GM18505 (cell line): Measurements from ENCODE around the gene UBE2D1.

Experiments
- ATAC-seq: cut with Tn5 transposase; IDR thresholded peaks from one replicate; pipeline ENCODE4 v1.9.1; 2021; ENCODE audit not compliant: unreplicated experiment
- POLR2A ChIP-seq: IDR thresholded peaks from 4 replicates; pipeline ENCODE4 v1.6.1; 2011; ENCODE audit warnings: borderline replicate concordance; ENCODE audit not compliant: insufficient read depth, insufficient read length; ENCODE audit errors: extremely low read depth

The UBE2D1 gene

DNA sequence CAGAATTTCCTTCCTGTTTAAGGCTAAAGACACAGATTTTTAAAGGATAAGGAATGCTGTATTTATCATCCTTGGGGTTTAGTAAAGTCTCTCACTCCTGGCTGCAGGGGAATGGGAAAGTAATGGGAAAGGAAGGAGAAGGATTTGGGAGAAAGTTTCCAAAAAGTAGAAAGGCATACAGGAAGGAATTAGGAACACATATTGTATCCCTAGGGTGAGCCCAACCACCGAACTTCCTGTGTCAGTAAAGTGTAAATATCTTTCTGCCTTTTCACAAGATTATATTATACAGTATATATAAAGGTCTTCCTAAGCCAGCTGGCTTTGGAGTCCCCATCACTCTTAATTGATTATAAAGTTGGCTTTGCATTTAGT, 12.0 kb upstream of the UBE2D1 start:
- no peak for ATAC-seq
- no peak for TF ChIP-seq POLR2A

DNA sequence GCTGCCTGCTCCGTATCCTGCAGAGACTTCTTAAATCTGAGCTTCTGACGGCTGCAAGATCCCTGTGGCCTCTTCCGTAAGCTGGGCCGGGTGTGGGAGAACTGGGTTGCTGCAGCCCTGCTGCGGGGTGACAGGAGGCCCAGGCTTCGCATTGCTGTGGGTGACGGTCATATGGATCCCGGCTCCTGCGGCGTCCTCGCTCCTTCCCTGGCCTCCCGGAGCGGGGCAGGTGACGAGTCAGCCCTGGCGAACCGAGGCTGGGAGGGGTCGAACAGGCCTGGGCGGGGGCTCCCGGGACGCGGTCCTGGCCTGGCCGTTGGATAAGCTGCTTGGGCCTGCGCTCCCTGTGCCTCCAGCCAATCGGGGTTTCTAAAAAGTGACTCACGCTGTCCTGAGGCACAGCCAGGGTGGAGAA, 7.8 kb upstream of the UBE2D1 start:
- no peak for TF ChIP-seq POLR2A
- no peak for ATAC-seq

GRCh38 chr10:58328233-58328632, 6.6 kb upstream of the UBE2D1 start:
- TF ChIP-seq POLR2A: no peak
- no peak for ATAC-seq

DNA sequence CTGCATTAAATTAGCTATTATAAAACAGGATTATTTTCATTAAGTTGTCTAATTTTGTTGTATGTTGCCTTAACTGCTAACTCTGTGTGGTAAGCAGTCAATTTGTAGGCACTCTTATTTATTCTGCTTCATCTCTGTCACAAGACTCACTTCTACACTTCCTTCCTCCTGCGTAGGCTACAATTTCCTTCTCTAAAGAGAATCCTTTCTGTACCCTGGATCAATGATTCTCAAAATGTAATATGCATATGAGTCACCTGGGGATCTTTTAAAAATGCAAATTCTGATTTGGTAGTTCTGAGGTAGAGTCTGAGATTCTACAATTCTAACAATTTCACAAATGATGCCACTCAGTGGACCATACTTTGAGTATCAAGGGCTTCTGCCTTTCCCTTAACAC, 4.4 kb upstream of the UBE2D1 start:
- ATAC-seq: no peak
- TF ChIP-seq POLR2A: no peak

GRCh38 chr10:58331646-58332045, 3.2 kb upstream of the UBE2D1 start:
- no peak for TF ChIP-seq POLR2A
- no peak for ATAC-seq

DNA sequence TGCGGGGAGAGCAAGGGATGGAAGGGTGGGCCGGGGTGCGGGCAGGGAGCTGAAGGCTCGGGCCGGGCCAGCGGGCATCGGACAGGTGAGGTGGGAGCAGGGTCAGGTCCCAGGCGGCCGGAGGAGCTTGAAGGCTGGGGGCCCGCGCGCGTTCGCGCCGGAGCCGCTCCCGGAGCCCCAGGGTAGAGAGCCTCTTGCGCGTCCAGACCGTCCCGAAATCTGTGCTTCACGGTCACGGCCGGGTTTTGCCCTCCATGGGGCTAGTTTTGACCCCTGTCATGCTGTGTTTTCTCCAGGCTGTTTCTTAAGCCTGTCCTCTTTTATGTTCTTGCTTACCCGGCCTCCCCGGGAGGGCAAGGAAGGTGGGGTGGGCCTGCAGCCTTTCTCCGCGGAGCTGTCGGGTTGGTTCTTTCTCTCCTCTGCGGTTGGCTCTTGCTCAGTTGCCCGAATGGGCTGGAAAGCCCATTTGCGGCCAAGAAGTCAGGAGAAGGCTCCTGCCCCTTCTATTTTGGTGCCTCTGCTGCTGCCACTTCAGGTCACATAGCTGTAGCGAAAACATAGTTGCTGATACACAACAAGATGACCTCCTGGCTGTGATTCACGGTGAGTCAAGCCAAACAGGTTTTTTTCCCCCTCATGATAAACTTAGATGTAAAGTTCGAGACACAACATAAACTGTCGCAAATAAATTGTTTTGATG, 650 bp downstream of the UBE2D1 start:
- ATAC-seq: peak; percentile 54
- no peak for TF ChIP-seq POLR2A

DNA sequence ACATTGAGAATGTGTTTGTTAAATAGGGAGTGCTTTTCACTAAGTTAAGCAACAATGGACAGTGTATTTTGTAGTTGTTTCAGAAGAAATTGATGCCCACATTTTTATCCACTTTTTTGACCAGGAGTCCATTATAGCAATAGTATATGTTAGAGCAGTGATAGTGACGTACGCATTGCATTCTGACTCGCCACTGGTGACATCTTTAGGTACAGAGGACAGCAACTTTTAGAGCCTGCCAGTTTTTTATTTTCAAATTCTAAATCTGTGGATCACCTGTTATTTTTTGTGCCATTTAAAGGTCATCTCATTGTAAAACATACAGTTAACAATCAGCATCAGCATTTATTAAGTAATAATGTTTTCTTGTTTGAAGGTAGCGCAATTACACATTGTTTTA, 1.4 kb downstream of the UBE2D1 start:
- TF ChIP-seq POLR2A: no peak
- no peak for ATAC-seq

- ATAC-seq: no peak
- TF ChIP-seq POLR2A: no peak
Observed at GRCh38 chr10:58341422-58341821, 6.6 kb downstream of the UBE2D1 start.

- no peak for TF ChIP-seq POLR2A
Observed at GRCh38 chr10:58341947-58342346, 7.1 kb downstream of the UBE2D1 start.

GRCh38 chr10:58347967-58348366, 13.2 kb downstream of the UBE2D1 start:
- no peak for TF ChIP-seq POLR2A
- ATAC-seq: no peak

More at GRCh38 chr10:58341947-58342346, 7.1 kb downstream of the UBE2D1 start:
- ATAC-seq: peak; percentile 53

DNA sequence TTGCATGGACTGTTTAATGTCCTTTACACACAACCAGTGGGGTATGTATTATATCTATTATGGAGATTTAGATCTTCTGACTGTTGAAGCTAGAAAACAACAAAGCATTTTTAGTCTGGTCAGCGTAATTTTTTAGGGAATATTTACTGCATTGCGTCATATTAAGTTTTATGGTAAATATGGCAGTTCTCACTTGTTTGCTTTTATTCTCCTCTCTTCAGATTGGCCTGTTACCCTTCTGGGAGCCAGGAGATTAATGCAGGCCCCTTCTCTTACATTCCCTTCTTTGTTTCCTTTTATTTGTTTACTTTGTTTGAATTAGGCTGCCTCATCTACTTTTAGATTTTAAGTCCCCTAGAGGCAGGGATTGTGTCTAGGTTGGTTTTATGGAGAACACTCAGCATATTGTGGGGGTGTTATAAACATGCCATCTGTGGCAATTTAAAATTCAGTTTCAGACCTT, 13.8 kb downstream of the UBE2D1 start:
- no peak for ATAC-seq
- no peak for TF ChIP-seq POLR2A

DNA sequence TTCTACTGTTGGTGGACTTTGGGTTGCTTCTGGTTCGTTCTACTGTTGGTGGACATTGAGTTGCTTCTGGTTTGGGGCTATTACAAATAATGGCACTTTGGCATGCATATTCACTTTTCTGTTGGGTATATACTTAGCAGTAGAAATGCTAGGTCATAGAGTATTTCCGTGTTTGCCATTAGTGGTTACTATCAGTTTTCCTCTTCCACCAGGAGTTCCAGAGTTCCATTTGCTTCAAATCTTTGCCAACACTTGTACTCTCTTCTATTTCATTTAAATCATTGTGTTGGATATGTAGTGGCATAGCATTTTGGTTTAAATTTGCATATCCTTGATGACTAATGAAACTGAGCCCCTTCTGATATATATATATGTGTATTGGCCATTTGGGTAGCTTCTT, 15.2 kb downstream of the UBE2D1 start:
- no peak for ATAC-seq
- no peak for TF ChIP-seq POLR2A

GRCh38 chr10:58350619-58351323, 16.0 kb downstream of the UBE2D1 start:
- ATAC-seq: no peak
- TF ChIP-seq POLR2A: no peak

- TF ChIP-seq POLR2A: no peak
Observed at GRCh38 chr10:58351616-58352578, 17.1 kb downstream of the UBE2D1 start.

DNA sequence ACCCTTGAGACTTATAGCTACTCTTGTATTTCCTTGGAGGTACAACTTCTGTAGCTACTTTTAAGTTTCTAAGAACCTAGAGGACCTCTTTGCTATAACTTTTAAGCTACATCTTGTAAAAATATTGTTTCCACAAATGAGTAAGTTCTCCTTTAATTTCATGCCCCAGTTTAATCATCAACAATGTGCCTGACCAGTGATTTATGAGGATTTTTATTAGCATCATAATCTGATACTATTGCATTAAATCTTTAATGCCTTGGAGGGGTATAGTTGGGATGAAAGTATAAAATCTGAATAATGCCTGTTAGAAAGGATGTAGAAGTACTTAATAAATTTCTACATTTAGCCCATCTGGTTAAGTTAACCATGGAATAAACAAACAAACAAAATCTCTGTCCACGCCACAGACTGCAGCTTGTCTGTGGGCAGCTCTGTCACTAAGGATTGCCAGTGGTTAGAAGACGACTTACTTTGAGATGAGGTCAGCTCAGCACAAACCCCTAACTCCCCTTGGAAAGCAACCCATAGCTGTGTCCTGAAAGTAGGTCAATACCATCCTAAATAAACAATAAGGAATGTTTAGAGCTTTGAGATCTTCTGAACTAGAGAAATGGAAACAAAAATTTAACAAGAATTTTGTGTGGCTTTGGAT, 18.3 kb downstream of the UBE2D1 start:
- no peak for TF ChIP-seq POLR2A
- no peak for ATAC-seq

More at GRCh38 chr10:58351616-58352578, 17.1 kb downstream of the UBE2D1 start:
- ATAC-seq: no peak
